ENCODE data around the gene PARP8.

PARP8 gene

GRCh38 chr5:50887889-50888633 is 221.6 kb downstream of the PARP8 start:
- Histone ChIP-seq H3K4me2 (ENCODE audit: low read length) (no peak overlapping the region), H3K36me3 (ENCODE audit: insufficient read depth, low read length) (no peaks in the 10 kb centered on the region), H3K9ac (ENCODE audit: low read depth, low read length) (no peak overlapping the region), H3K4me1 (ENCODE audit: control insufficient read depth, insufficient read depth, low read length) (no peaks in the 10 kb centered on the region), H3K4me3 (ENCODE audit: low read length) (no peak overlapping the region), H3K27me3 (ENCODE audit: control insufficient read depth, insufficient read depth, low read length) (no peaks in the 10 kb centered on the region), H3K9me3 (replicated peaks; ENCODE audit: low read length) (no peaks in the 10 kb centered on the region)

GRCh38 chr5:50888751-50889150 is 222.3 kb downstream of the PARP8 start:
- no peak overlapping the region for H3K9ac ChIP-seq (ENCODE audit: low read depth, low read length)
- H3K4me2 ChIP-seq (ENCODE audit: low read length), result no peak overlapping the region
- H3K27me3 ChIP-seq (ENCODE audit: control insufficient read depth, insufficient read depth, low read length), result no peaks in the 10 kb centered on the region
- H3K4me3 ChIP-seq (ENCODE audit: low read length), result no peak overlapping the region
- H3K4me1 ChIP-seq (ENCODE audit: control insufficient read depth, insufficient read depth, low read length), result no peaks in the 10 kb centered on the region
- no peaks in the 10 kb centered on the region for H3K36me3 ChIP-seq (ENCODE audit: insufficient read depth, low read length)
- H3K9me3 ChIP-seq (replicated peaks; ENCODE audit: low read length), result no peaks in the 10 kb centered on the region

- H3K4me3 ChIP-seq (ENCODE audit: low read length), result no peak overlapping the region
- no peaks in the 10 kb centered on the region for H3K9me3 ChIP-seq (replicated peaks; ENCODE audit: low read length)
- no peak overlapping the region for H3K4me2 ChIP-seq (ENCODE audit: low read length)
- no peak overlapping the region for H3K9ac ChIP-seq (ENCODE audit: low read depth, low read length)
- H3K4me1 ChIP-seq (ENCODE audit: control insufficient read depth, insufficient read depth, low read length), result no peaks in the 10 kb centered on the region
- no peaks in the 10 kb centered on the region for H3K27me3 ChIP-seq (ENCODE audit: control insufficient read depth, insufficient read depth, low read length)
- H3K36me3 ChIP-seq (ENCODE audit: insufficient read depth, low read length), result no peaks in the 10 kb centered on the region
These were observed 223.4 kb downstream of the PARP8 start for GRCh38 chr5:50889790-50890189.

Measured in skeletal muscle satellite cell (primary cell).